Measurements from ENCODE around the gene LRRD1. TPM values are rescaled to one million over a fixed set of nuclear protein-coding genes. Genes with fewer than 3 reads are reported as not detected.
A peak's percentile ranks its signal among the peaks of the same experiment; 100 is the strongest.
"Not testable (repeated sequence)": the region's sequence is repeated elsewhere in the genome, so short reads cannot be mapped to it uniquely, and the experiment has no call there.

Gene LRRD1
- under 0.01 TPM in 1 of 2 replicates, not detected in the other for total RNA-seq

- peak; percentile 90 for DNase-seq
Measured at GRCh38 chr7:92178928-92179924, at the start of gene LRRD1. Gene LRRD1 (minus strand): TSS chr7:92179142. CDS start chr7:92165202, 13,940 bp downstream.

- no peak for DNase-seq
Measured at GRCh38 chr7:92228742-92229141, 49.8 kb upstream of the LRRD1 start.

- DNase-seq = no peak
Measured at GRCh38 chr7:92228100-92228499, 49.2 kb upstream of the LRRD1 start.

- DNase-seq = no peak
Measured at GRCh38 chr7:92226981-92227380, 48.0 kb upstream of the LRRD1 start.

- no peak for DNase-seq
Measured at GRCh38 chr7:92221766-92222165, 42.8 kb upstream of the LRRD1 start.

GRCh38 chr7:92206672-92207071 lies 27.7 kb upstream of the LRRD1 start:
- no peak for DNase-seq

- DNase-seq = no peak
Measured at GRCh38 chr7:92205987-92206386, 27.0 kb upstream of the LRRD1 start.

- DNase-seq = no peak
Measured at GRCh38 chr7:92200791-92201190, 21.8 kb upstream of the LRRD1 start.

- no peak for DNase-seq
Measured at GRCh38 chr7:92192326-92192725, 13.4 kb upstream of the LRRD1 start.

GRCh38 chr7:92189246-92189645 lies 10.3 kb upstream of the LRRD1 start:
- not testable (repeated sequence) for DNase-seq

GRCh38 chr7:92184294-92184693 lies 5.4 kb upstream of the LRRD1 start:
- not testable (repeated sequence) for DNase-seq

GRCh38 chr7:92177362-92177761 lies 1.6 kb downstream of the LRRD1 start:
- peak; percentile 3 for DNase-seq

- not testable (repeated sequence) for DNase-seq
Measured at GRCh38 chr7:92169529-92169928, 9.4 kb downstream of the LRRD1 start.

GRCh38 chr7:92161271-92161670 lies 17.7 kb downstream of the LRRD1 start:
- no peak for DNase-seq

- DNase-seq = no peak
Measured at GRCh38 chr7:92158660-92159575, 20.0 kb downstream of the LRRD1 start.

GRCh38 chr7:92156990-92157389 lies 22.0 kb downstream of the LRRD1 start:
- DNase-seq = no peak

GRCh38 chr7:92155108-92155739 lies 23.7 kb downstream of the LRRD1 start:
- DNase-seq = no peak

GRCh38 chr7:92150450-92151017 lies 28.4 kb downstream of the LRRD1 start:
- no peak for DNase-seq

GRCh38 chr7:92149736-92150239 lies 29.2 kb downstream of the LRRD1 start:
- DNase-seq = no peak

- not testable (repeated sequence) for DNase-seq
Measured at GRCh38 chr7:92143192-92143880, 35.6 kb downstream of the LRRD1 start.

- DNase-seq = not testable (repeated sequence)
Measured at GRCh38 chr7:92142791-92143190, 36.2 kb downstream of the LRRD1 start.

Data from dermis blood vessel endothelial cell (primary cell).